NB4 (cell line): Measurements from ENCODE around the gene FST.

Experiments used
- DNase-seq: peaks from one replicate; pipeline ENCODE4 v3.0.0; 2010; ENCODE audit warnings: low read depth
- H3K4me3 ChIP-seq: one replicate; pipeline ENCODE4 v1.5.1; 2011; ENCODE audit warnings: mild to moderate bottlenecking, low read depth, low read length, moderate library complexity
- MYC ChIP-seq: IDR thresholded peaks from 2 replicates; pipeline ENCODE4 v1.6.1; 2011; ENCODE audit warnings: low read depth, low read length
- POLR2A ChIP-seq: IDR thresholded peaks from 2 replicates; pipeline ENCODE4 v1.6.1; 2011; ENCODE audit warnings: mild to moderate bottlenecking; ENCODE audit not compliant: insufficient read length; ENCODE audit errors: extremely low read depth
- TF ChIP-seq, protein P1 (sequence below): IDR thresholded peaks from 2 replicates; pipeline ENCODE4 v1.6.1; 2011; ENCODE audit warnings: low read depth, low read length
- TF ChIP-seq, protein P2 (sequence below): IDR thresholded peaks from one replicate; pipeline ENCODE4 v1.5.1; 2012; ENCODE audit warnings: low read depth, low read length

The FST gene

DNA sequence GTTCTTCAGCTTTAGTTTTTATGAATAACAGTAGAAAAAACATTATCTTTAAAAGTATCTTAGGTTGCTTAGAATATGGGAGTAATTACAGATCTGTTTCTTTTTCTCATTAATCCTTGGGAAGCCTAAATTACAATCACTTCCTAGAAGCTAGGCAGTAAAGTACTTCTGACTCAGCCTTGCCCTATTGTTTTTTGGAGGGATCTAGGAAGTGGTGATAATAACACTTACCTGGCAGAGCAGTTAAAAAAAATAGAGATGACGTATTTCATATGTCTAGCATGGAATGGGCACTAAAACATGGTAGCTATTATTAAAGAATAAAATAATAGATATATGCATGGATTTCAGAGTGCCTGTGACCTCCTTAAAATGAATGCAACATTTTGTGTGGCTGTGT, 8.2 kb upstream of the FST start:
- no peak for DNase-seq
- H3K4me3 ChIP-seq = no peak overlapping the region
- TF ChIP-seq MYC (no peak), POLR2A (no peak)
- TF ChIP-seq, protein P1, sequence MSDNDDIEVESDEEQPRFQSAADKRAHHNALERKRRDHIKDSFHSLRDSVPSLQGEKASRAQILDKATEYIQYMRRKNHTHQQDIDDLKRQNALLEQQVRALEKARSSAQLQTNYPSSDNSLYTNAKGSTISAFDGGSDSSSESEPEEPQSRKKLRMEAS = no peak
- TF ChIP-seq, protein P2, sequence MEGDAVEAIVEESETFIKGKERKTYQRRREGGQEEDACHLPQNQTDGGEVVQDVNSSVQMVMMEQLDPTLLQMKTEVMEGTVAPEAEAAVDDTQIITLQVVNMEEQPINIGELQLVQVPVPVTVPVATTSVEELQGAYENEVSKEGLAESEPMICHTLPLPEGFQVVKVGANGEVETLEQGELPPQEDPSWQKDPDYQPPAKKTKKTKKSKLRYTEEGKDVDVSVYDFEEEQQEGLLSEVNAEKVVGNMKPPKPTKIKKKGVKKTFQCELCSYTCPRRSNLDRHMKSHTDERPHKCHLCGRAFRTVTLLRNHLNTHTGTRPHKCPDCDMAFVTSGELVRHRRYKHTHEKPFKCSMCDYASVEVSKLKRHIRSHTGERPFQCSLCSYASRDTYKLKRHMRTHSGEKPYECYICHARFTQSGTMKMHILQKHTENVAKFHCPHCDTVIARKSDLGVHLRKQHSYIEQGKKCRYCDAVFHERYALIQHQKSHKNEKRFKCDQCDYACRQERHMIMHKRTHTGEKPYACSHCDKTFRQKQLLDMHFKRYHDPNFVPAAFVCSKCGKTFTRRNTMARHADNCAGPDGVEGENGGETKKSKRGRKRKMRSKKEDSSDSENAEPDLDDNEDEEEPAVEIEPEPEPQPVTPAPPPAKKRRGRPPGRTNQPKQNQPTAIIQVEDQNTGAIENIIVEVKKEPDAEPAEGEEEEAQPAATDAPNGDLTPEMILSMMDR = no peak

DNA sequence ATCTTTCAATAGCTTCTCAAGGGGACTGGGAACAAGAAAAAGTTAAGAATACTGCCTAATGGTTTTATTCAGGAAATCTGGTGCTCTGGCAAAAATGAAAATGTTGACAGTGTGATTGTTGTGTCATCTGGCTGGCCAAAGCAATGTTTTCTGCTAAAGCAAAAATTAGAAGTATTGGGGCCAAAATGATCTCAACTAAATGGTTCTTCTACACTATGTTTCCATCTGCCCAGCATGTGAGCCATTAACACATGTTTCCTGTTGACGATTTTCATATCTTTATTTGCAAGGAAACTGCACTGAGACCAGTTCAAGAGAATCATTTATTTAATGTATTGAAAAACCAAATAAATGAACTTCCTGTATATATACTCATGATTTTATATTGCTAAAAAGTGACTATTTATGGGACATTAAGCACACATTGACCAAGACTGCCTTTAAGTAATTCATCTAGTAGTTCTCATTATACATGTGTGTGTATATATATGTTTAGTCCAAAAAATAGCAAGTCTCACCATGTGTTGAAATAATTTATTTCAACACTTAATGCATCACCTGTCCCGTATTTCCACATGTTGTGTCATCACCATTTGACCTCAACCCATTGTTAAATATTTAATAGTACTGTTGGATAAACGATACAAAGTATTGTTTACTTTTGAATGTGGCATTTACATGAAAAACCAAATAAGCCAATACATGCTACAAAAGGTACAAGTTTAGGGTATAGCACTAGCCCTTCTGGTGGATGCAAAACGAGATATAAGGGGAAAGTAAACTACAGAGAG, 7.5 kb upstream of the FST start:
- TF ChIP-seq MYC (no peak), POLR2A (no peak)
- TF ChIP-seq, protein P2 = no peak
- TF ChIP-seq, protein P1 = no peak
- DNase-seq = no peak
- H3K4me3 ChIP-seq = no peak overlapping the region

DNA sequence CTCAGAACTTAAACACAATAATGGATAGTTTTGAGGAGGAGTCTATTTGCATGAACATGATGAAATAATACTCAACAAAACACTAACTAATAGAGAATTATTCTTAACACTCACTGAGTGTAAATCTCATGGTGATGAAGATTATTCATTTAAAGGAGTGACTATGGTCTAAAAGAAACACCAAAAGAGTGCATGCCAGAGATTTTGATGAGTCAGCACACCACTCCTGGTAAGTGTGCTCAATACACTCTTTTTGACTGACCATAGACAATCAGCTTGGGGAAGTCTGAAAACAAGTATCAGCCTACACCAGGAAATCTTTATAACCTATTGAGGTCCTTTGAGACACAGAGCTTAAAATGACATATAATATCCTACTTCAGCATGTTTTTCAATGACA, 6.8 kb upstream of the FST start:
- no peak for DNase-seq
- TF ChIP-seq POLR2A (no peak), MYC (no peak)
- TF ChIP-seq, protein P2 = no peak
- no peak overlapping the region for H3K4me3 ChIP-seq

GRCh38 chr5:53475320-53475719, 5.1 kb upstream of the FST start:
- TF ChIP-seq, protein P2 = no peak
- TF ChIP-seq MYC (no peak), POLR2A (no peak)
- TF ChIP-seq, protein P1 = no peak

DNA sequence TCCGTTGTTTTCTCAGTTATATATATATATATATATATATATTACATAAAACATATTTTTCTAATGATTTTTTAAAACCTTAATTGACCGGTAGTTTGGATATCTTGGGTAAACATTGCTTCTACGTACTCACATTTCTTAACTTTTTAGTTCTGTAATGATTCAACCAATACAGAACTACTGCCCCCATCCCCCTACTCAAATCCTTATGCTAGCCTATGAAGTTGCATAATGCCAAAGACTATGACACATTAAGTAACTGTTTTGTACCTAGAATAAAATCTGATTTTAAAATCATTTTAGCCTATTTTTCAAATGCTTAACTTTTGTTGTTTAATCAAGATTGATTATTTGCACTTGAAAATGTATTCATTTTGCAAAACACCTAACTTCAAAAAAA, 4.4 kb upstream of the FST start:
- no peak overlapping the region for H3K4me3 ChIP-seq
- TF ChIP-seq POLR2A (no peak), MYC (no peak)
- TF ChIP-seq, protein P2 = no peak
- TF ChIP-seq, protein P1 = no peak
- no peak for DNase-seq

More at GRCh38 chr5:53475320-53475719, 5.1 kb upstream of the FST start:
- H3K4me3 ChIP-seq = no peak overlapping the region
- DNase-seq = no peak
